ENCODE results near the gene KHSRP. TPM values are rescaled to one million over a fixed set of nuclear protein-coding genes. Genes with fewer than 3 reads are reported as not detected.

KHSRP gene
- total and polyA plus RNA-seq, 2 of the 13 experiments (the other 11 are each of a cell fraction or from before 2014, with no cell fraction given), result 72.1 to 129 TPM

DNA sequence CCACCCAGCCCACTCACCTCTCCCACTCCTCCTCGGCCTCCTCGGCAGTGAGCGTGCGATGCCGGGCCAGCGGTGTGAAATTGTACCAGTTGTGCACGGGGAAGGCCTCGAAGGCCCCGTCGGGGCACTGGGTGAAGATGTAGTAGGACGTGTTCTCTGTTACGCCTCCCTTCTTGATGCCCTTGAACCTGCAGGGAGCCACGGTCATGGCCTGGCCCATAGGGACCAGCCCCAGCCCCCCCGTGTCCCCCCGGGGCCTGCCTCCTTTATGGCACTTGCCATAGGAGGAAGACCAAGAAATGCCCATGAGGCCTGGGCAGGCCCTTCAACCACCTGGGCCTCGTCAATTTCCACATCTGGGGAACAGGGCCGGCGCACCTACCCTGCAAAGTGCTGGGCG lies 37.2 kb downstream of the KHSRP start (continued):
- TF ChIP-seq, protein P1, sequence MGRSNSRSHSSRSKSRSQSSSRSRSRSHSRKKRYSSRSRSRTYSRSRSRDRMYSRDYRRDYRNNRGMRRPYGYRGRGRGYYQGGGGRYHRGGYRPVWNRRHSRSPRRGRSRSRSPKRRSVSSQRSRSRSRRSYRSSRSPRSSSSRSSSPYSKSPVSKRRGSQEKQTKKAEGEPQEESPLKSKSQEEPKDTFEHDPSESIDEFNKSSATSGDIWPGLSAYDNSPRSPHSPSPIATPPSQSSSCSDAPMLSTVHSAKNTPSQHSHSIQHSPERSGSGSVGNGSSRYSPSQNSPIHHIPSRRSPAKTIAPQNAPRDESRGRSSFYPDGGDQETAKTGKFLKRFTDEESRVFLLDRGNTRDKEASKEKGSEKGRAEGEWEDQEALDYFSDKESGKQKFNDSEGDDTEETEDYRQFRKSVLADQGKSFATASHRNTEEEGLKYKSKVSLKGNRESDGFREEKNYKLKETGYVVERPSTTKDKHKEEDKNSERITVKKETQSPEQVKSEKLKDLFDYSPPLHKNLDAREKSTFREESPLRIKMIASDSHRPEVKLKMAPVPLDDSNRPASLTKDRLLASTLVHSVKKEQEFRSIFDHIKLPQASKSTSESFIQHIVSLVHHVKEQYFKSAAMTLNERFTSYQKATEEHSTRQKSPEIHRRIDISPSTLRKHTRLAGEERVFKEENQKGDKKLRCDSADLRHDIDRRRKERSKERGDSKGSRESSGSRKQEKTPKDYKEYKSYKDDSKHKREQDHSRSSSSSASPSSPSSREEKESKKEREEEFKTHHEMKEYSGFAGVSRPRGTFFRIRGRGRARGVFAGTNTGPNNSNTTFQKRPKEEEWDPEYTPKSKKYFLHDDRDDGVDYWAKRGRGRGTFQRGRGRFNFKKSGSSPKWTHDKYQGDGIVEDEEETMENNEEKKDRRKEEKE (IDR thresholded peaks at IDR 0.05), result no peak
- no peak for TF ChIP-seq TRIM22 (IDR thresholded peaks at IDR 0.05)
- no peak for TF ChIP-seq TP53 (CRISPR knock-in tag; conservative IDR thresholded peaks at IDR 0.05)
- TF ChIP-seq NR2F6 (IDR thresholded peaks at IDR 0.05), result no peak
- TF ChIP-seq NR2F6 (CRISPR knock-in tag; IDR thresholded peaks at IDR 0.05), result no peak
- no peak for TF ChIP-seq SNAPC5 (CRISPR knock-in tag; IDR thresholded peaks at IDR 0.05; ENCODE audit: borderline replicate concordance)

DNA sequence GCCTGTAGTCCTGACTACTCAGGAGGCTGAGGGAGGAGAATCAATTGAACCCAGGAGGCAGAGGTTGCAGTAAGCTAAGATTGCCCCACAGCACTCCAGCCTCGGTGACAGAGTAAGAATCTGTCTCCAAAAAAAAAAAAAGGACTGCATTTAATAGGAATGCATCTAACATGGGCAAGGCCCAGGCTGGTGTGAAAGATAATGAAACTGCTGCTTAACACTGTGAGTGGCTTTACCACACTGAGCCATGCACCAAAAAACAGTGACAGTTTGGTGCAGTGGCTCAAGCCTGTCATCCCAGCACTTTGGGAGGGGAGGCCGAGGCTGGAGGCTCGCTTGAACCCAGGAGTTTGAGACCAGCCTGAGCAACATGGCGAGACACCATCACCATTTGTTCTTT lies 40.2 kb downstream of the KHSRP start:
- no TSS peak for BruUV-seq (replicated peaks)
- H3K4me2 ChIP-seq (ENCODE audit: low read depth, low read length), result no peak overlapping the region
- WGBS (ENCODE audit: low lambda C conversion rate), result 99% methylated on average over 4 of the region's 4 CpGs
- ATAC-seq (no peak), DNase-seq (ENCODE audit: low spot score) (no peak), FAIRE-seq (no peak)
- no peak overlapping the region for H3K4me3 ChIP-seq (replicated peaks in 1 of 3; ENCODE audit: insufficient read depth in 1 of 3, low read depth in 2 of 3, low read length in 3 of 3)
- no peaks in the 10 kb centered on the region for H3K27me3 ChIP-seq (ENCODE audit: control insufficient read depth in 1 of 2, insufficient read depth in 2 of 2, low read length in 2 of 2)
- no peak overlapping the region for H2AFZ ChIP-seq (ENCODE audit: low read length)
- no peaks in the 10 kb centered on the region for H3K4me1 ChIP-seq (ENCODE audit: insufficient read depth, low read length)
- POLR2A ChIA-PET, result no interaction called here
- no peaks in the 10 kb centered on the region for H3K79me2 ChIP-seq (ENCODE audit: insufficient read depth, low read length)
- intact Hi-C loops (cut with micrococcal nuclease; ENCODE audit: unreplicated experiment), result no loop called here
- CTCF ChIA-PET (ENCODE audit: low intra/inter-chr PET ratio, low total read pairs), result no interaction called here
- peaks cover 3% of the 10 kb centered on the region; the same call in 1 of the 2 replicates for H4K20me1 ChIP-seq (ENCODE audit: insufficient read depth, low read length)
- H3K27ac ChIP-seq (ENCODE audit: extremely low read length, insufficient read depth, low read length), result no peak overlapping the region
- no peaks in the 10 kb centered on the region for H3K9me3 ChIP-seq (ENCODE audit: low read length)
- in situ Hi-C loops (cut with HindIII; ENCODE audit: extremely low pct_ligation_motif_present, low pct_unique_long_range_greater_than_20kb), result no loop called here
- H3K36me3 ChIP-seq (replicated peaks in 1 of 2; ENCODE audit: control insufficient read depth in 1 of 2, insufficient read depth in 2 of 2, low read length in 2 of 2), result peaks cover 30 to 72% of the 10 kb centered on the region in 2 experiments
- H3K9ac ChIP-seq (ENCODE audit: insufficient read depth, low read depth, low read length), result no peak overlapping the region
- TF ChIP-seq NCOR1 (IDR thresholded peaks at IDR 0.05; ENCODE audit: borderline replicate concordance, low read length), result no peak
- no peak for TF ChIP-seq GFI1 (CRISPR knock-in tag; IDR thresholded peaks at IDR 0.05; ENCODE audit: borderline replicate concordance)
- TF ChIP-seq, protein P2, sequence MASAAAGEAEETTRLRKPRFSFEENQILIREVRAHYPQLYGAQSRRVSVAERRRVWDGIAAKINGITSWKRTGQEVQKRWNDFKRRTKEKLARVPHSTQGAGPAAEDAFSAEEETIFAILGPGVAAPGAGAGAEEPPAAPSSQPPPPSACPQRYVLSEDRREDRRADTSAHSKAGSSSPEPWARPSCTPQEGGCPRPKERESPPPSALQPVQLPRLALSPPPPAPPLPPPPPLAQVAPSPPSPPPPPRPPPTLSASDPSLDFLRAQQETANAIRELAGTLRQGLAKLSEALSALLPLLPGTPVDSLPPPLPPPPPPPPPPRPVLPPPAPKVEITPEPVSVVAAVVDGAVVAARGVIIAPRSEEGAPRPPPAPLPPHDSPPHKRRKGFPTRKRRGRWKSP (CRISPR knock-in tag; IDR thresholded peaks at IDR 0.05), result no peak
- TF ChIP-seq, protein P3, sequence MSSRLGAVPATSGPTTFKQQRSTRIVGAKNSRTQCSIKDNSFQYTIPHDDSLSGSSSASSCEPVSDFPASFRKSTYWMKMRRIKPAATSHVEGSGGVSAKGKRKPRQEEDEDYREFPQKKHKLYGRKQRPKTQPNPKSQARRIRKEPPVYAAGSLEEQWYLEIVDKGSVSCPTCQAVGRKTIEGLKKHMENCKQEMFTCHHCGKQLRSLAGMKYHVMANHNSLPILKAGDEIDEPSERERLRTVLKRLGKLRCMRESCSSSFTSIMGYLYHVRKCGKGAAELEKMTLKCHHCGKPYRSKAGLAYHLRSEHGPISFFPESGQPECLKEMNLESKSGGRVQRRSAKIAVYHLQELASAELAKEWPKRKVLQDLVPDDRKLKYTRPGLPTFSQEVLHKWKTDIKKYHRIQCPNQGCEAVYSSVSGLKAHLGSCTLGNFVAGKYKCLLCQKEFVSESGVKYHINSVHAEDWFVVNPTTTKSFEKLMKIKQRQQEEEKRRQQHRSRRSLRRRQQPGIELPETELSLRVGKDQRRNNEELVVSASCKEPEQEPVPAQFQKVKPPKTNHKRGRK (CRISPR knock-in tag; IDR thresholded peaks at IDR 0.05), result no peak
- TF ChIP-seq AGO2 (optimal IDR thresholded peaks at IDR 0.05; ENCODE audit: low read depth, low read length), result no peak
- TF ChIP-seq, protein P4, sequence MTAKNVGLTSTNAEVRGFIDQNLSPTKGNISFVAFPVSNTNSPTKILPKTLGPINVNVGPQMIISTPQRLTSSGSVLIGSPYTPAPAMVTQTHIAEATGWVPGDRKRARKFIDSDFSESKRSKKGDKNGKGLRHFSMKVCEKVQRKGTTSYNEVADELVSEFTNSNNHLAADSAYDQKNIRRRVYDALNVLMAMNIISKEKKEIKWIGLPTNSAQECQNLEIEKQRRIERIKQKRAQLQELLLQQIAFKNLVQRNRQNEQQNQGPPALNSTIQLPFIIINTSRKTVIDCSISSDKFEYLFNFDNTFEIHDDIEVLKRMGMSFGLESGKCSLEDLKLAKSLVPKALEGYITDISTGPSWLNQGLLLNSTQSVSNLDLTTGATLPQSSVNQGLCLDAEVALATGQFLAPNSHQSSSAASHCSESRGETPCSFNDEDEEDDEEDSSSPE (CRISPR knock-in tag; IDR thresholded peaks at IDR 0.05), result no peak
- TF ChIP-seq KDM6A (CRISPR knock-in tag; IDR thresholded peaks at IDR 0.05; ENCODE audit: low read depth), result no peak
- no peak for TF ChIP-seq MAFK (conservative IDR thresholded peaks at IDR 0.05 in 1 of 2, IDR thresholded peaks at IDR 0.05 in 1 of 2; ENCODE audit: low read length in 2 of 2)
- no peak for TF ChIP-seq ZBTB7A (CRISPR knock-in tag; IDR thresholded peaks at IDR 0.05)
- no peak for TF ChIP-seq ZMYM2 (CRISPR knock-in tag; IDR thresholded peaks at IDR 0.05)
